ENCODE results near the gene MSI2.

The MSI2 gene

DNA sequence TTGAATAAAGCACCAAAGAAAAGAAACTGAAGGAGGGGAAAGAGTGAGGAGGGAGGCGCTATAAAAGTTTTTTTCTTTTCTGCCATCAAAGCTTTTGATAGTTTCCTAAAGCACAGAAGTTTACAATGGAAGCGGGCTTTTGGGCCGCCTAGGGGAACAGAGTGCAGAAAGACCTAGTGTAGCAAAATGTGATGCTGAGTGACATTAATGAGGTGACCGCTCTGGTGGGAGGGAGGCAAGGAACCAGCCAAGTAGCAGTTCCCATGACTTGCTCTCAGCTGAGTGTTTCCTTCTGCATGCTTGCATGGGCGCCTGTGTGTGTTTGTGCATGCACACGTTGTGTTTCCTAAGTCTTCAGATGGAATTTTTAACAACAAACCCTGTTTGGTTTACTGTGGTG, 15.5 kb downstream of the MSI2 start:
- no peak for DNase-seq

DNA sequence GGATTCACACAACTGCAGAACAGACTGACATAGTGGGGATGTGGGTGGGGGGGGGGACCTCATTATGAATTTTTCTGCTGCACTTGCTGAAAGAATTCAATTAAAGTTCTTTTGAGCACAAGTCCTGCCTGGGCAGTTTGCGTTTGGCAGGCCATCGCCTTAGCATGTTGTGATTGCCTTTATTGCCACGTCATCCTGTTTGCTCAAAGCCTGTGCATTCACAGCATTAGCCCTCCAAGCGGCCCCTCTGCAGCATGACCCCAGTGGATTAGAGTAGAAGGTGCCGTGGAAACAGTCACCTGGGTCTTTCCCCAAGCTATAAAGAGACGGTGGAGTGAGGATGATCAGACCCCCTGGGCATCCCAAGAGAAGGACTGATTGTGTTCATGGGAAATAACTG, 17.2 kb downstream of the MSI2 start:
- DNase-seq: no peak

DNA sequence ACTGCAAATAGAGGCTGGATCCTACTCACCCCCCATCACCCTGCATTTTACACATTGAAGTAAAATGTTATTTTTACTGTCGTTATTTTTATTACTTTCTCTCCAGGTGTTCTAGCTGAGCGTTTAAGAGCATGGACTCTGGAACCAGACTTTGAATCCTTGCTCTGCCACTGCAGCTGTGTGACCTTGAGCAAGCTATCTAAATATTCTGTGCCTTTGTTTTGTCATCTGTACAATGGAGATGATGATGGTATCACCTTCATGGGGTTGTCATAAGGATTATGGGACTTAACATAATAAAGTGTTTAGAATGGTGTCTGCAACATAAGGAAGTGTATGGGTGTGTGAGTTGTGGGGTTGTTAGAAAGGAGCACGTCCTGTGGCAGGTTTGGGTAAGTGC, 17.8 kb downstream of the MSI2 start:
- DNase-seq: no peak

DNA sequence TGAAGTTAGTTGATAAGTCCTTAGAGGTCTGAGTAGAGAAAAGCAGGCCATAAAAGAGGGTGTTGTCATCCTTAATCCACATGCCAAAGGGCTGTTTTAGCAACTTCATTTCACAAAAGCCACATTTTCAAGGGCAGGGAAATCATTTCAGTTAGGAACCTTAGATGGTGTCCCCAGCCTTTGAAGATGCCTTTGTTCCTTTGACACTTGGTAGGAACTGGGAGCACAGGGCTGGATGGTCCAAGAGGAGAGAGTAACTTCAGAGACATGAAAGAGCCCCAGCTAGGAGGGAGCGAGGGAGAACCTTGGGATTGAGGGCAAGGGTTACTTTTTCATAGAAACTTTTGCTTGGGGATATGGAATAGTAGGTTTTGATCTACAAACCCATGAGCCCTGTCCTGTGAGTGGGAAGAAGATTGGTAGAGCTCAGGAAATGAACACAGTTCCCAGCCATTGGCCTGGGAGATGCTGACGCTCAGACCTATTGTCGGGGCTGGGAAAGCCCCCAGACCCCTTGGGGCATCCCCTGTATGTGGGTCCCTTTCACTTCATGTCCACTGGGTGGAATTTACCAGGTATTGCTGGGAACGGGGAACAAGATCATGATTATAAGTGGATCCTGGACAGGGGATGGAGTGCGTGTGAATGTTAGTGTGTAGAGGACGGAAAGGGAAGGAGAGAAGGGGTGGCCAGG, 18.9 kb downstream of the MSI2 start:
- DNase-seq: no peak

DNA sequence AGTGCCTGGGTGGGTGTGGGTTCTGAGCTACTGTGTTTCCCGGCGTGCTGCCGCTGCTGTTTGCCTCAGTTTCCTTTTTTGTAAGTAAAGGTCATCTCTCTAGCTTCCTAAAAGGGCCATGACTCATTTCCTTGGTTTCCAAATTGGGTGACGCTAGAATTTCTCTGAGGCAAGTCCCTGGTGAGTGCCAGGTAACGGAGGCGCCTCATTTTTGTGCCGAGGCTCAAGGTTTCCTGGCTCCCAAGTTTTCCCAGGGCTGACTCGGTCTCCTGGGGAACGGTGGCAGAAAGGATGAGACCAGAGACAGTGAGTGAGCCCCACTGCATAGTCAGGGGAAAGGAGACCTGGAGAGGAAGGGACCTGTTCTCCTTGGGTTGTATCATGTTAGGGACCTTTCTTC, 20.3 kb downstream of the MSI2 start:
- DNase-seq: no peak

DNA sequence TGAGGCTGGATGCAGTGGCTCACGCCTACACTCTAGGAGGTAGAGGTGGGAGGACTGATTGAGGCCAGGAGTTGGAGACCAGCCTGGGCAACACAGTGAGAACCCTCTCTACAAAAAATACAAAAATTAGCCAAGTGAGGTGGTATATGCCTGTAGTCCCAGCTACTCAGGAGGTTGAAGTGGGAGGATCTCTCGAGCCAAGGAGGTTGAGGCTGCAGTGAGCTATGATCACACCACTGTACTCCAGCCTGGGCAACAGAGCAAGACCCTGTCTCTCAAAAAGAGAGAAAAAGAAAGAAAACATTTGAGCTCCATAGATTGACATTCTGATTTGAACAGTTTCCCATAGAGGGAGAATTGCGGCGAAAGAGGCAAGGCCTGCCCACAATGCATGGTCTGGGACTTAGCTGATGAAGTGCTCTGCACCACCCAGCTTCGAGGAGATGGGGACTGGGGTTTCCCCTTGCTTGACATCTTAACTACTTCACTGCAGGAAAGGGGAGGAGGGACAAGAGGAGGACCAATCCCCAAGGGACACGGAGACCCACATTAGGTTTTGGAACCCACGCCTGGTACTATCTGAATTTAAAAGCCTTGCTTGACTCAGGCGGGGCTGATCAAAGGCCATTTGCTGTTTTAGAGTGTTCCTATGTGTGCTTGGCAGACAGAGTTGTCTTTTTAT, 21.7 kb downstream of the MSI2 start:
- no peak for DNase-seq

DNA sequence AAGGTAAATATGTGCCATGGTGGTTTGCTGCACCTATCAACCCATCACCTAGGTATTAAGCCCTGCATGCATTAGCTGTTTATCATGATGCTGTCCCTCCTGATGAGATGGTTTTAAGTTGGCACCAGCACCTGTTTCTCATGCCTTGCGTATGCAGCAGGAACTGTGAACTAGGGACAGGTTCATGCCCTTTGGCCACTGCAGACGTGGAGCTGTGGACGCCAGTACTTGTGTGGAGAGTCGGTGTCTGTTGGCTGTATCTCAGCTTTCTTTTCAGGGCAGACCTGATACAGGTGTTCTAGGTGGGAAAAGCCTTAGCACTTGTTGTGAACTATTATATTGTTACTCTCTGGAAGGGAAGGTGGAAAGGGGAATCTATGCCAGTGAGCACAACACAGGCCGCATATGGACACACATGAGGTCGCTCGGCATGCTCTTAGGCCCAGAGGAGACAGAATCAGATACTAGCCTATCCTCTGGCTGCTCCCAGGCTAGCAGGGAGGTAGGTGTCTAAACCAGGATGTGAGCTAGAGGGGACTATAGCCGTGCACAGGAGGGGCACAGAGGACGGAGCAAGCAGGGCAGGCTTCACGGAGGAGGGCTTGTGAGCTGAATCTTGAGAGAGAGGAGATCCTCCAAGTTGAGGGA, 22.5 kb downstream of the MSI2 start:
- no peak for DNase-seq

DNA sequence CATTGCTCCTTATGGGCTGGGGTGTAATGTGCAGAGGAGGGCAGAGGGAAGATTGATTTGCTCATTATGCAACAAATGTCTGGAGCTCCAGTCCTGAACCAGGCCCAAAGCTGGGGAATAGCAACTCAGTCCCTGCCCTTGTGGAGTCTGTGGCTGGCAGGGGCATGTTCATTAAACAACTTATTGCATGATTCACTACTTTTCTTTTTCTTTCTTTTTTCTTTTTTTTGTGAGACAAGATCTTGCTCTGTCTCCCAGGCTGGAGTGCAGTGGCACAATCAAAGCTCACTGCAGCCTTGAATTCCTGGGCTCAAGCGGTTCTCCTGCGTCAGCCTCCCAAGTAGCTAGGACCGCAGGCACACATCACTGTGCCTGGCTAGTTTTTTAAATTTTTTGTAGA, 23.1 kb downstream of the MSI2 start:
- no peak for DNase-seq

DNA sequence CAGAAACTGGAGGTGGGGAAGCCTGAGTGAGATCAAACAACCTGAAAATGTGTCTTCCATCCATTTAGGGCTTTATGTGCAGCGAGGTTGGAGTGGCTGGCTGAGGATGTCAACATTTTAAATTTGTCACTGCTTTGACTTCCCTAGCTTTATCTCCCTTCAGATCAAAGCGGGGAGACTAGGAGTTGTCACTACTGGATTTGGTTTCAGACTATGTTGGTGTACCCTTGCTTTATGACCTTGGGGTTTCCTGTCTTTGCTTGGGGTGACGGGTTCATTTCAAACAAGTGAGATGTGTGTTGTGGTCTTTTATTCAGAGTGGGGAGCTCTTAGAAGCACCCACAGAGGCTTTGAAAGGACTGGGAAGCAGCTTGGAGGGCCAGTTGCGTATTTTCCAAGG, 25.6 kb downstream of the MSI2 start:
- DNase-seq: no peak

DNA sequence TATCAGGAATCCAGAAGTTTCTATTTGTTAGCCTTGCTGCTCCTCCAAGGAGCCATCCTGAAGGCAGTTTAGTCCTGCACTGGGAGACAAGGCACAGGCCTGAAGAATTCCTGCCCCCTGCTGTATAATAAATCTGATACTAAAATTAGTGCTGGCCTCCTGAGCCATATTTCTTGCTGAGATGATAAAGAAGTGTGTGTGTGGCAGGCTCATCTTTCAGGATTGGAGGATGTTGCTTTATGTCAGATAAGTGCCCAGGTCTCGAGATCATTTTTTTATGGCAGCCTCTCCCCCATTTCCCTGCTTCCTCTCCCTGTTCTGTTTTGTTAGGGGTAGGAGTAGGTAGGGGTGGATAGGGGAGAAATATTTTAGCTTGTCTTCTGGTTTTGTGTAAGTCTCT, 26.0 kb downstream of the MSI2 start:
- no peak for DNase-seq

DNA sequence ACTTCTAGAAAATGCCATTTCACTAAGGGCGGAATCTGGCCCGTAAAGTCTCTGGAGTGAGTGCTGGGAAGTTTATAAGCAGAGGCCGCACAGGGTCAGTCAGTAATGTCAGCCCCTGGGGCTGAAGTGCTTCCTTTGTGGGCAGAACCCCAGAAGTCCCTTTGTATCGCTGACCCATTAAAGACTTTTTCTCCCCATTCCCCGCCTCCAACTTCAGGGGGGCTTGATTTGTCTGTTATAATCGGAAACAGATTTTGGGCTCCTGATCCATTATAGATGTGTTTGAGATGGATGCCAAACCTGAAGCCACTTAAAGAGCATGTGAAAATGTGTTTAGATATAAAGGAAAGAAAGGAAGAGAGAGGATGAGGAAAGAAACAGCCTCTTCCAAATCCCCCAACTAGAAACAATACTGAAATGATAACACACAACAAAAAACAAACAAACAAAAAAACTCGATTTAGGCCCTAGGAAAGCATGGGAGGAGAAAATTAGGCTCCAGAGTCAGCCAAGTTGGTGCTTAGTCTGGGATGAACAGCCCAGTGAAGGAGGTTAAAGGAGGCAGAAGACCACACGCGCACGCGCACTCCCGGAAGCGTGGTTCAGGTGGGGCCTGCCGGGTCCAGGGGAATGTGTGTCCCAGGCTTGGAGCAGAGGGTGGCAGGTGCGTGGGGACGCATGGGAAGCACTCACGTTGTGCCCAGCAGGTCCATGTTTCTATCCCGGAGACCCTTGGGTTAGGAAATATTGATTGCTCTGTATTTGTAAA, 27.1 kb downstream of the MSI2 start:
- no peak for DNase-seq

DNA sequence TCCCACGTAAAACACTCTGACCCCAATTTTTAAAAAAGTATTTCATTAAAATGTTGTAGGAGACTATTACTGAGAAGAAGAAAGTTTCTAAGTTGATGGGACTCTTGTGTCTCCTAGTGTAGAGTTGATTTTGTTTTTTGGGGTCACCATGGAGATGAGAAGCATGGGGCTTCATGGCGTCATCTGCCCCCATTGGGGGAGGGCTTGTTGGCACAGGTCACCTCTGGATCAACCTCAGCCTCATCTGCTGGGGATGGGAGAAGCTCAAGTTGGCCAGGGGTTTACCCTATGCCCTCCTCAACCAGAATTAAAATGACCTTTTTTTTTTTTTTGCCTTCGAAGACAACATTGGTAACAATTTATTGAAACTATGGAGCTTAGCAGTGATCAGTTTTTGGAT, 28.3 kb downstream of the MSI2 start:
- no peak for DNase-seq

DNA sequence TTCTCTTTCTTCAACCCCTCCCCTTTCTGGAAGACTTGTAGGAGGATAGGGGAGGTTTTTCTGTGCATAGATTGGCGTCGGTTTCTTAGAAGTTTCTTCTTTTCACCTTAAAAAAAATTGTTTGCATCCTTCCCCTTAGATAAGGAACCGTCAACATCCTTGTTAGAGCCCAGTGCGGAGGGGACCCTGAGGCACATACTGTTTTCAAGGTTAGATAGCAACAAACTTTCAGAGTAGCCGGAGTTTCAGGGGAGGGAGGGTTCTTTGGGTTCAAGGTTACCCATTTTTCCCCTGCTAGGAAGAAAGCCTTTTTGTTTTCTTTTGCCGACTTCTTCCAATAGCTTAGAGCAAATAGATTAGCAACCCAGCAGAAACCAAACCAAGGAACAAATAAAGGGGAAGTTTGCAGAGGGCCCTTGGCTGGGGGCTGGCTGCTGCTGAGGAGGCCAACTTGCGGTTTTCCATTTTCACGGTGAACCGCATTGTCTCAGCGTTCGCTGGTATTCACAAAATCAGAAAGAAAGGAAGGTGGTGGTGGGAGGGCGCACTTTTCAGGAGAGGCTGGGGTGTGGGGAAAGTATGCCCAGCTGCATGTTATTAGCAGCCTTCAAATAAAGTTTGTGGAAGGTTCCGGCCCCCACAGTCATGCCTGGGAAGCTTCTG, 28.8 kb downstream of the MSI2 start:
- no peak for DNase-seq

DNA sequence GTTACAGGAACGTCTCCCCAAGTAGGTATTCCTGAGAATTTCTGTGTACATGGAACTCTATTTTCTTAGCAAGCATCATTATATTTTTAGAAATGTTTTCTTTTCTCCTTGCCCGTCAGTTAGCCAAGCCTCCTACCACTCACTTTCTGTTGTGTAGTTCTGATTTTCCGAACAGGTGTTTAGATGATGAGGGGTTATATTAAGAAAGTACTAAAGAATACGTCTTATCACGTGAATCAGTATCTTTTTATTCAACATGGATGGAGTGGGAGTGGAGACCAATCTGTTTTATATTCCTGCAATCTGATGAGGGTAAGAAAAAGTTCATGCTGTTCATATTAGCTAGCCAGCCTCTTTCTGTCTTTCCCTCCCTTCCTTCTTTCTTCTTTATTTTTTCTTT, 29.4 kb downstream of the MSI2 start:
- DNase-seq: no peak

DNA sequence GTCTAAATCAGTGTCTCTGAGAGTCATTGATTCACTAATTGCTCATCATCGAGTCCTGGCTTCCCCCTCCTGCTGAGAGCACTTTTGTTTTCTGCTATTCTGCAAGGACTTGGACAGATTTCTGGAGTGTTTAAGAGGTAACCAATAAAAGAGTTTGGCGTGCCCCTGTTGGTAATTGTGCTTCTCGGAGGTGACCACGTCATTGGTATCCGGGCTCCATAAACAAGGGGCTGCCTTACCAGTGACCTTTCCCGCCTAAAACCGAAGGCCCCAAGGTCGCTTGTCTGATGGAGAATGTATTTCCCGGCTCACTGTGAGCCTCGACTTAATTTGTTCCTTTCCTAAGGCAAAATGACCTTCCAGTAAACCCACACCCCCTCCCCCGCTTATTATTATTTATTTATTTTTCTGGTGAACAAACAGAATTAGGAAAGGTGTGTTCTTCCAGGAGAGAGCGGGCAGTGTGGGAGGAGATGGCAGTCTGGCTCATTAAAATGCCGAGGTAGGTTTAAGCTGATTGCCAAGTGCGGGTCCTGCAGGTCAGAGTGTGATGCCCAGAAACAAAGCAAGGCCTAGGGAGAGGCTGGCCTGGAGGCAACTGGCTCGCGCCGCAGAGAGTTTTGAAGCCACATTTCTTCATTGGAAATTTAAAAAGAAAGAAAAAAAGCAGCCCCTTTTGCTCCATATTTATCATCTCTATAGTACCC, 30.2 kb downstream of the MSI2 start:
- DNase-seq: no peak

DNA sequence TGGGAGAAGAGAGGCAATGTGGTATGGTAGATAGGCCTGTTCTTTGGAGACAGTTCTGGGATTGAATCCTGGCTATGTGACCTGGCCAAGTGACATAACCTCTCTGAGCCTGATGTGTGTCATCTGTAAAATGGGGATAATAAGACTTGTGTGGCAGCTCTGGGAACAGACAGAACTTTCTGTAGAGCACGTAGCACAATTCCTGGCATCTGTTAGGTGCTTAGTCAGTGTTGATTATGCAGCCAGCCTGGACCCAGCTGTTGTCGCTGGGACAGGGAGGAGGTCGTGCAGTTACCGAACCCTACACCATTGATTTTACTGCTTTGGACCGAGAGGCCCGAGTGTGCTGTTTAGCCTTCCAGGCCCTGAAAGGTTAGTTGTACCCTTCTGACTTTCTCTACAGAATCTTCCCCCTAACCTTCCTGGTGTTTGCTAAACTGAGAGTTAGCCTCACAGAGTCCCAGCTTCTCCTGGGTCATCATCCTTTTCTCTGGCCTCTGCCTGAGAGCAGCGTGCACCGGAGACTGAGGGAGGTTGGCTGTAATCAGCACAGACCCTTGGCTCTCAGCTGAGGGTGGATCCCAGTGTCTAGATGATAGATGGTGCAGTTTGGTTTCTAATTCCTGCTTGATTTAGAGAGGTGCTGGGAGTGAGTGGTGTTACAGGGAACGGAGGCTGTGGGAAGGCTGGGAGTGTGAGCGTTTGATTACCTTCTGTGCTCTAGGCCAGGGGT, 31.9 kb downstream of the MSI2 start:
- no peak for DNase-seq

DNA sequence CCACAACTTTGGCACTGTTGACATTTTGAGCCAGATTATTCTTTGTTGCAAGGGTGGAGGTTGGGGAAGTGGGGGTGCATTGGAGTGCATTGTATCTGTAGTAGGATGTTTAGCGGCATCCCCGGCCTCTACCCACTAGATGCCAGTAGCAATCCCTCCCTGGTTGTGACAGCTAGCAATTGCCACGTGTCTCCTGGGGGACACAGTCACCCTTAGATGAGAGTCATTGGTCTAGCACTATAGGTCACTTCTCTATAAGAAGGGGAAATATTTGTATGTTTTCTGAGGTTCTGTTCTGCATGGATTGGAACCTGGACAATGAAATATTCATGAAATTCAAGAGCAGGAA, 32.4 kb downstream of the MSI2 start:
- DNase-seq: no peak

DNA sequence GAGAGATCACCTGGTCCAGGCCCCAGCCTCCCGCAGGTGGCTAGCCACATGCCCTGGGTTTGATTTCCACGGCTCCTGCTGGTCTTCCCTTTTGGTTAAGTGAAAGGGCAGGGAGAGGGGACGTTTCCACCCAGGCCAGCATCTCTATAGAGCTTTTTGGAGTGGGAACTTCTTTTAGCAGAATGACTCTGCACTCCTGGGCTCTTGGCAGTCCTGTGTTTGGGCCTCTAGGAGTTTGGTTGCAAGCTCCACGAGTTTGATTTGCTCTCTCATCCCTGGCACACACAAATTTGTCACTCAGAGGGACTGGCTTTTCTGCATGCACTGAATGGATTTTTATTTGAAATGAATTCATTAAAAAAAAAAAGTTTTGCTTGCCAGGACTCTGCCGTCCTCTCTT, 32.8 kb downstream of the MSI2 start:
- DNase-seq: no peak

DNA sequence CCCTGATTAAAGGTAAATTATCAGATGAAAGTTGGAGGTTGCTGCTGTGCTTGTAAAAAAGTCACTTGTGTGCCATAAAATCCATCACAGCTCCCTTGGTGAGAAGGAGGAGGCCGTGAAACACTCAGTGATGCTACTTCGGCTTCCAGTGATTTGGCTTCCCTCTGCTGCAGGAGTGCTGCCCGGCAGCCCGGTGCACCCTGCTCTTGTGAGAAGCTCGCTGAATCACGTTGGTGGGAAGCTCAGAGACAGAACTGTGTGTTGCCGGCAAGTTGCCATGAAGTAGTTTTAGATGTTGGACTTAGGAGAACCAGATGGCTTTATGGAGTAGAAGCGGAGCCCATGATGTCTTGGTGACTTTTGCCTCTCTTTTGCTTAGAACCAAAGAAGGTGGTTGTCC, 33.3 kb downstream of the MSI2 start:
- DNase-seq: no peak

DNA sequence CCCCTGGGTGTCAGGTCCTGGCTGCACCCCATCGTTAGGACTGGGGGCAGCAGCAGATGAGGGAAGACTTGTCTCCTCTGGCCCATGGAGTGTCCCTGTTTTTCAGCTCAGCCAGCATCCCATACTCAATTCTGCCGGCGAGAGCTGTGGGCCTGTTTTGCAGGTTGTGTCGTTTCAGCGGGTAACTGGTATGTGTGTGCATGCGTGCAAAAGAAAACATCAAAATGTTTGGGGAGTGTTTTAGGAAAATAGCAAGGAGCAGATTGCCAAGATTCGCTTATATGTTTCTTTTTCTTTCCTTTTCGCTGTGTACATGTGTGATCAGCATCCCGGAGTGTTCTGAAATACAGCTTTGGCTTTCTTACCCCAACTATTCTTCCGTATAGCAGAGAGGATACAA, 34.7 kb downstream of the MSI2 start:
- DNase-seq: no peak

DNA sequence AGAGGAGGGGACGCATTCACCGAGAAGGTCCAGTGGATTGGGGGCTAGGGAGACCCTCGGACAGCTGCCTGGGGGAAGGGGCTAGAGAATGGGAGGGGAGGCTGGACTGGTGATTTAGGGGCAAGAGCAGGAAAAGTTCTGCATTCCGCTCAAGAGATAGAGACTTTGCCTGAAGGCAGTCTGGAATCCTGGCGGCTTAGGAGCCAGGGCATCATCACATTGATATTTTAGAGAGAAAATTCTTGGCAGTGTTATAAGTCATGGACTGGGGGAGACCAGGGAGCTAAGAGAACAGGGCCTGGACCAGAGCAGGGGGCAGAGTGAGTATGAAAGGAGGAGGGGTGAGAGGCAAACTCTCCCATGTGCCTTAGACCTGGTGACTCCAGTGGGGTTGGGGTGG, 35.8 kb downstream of the MSI2 start:
- no peak for DNase-seq

DNA sequence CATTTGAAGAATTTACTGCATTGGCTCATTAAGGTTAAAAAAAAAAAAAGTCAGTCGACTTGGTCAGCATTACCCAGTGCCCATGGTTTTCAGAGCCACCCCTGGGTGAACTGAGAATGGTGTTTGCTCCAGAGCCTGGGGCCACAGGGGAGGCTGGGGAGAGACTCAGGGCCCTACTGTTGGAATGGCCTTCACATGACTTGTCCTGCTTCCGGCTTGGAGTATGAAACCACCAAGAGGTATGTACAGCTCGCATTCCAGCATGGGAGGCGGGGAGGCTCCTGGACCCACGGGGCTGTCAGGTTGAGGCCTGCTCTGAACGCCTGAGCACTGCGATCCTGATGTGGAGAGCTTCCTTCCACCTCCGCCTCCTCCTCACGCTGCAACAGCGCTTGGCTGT, 36.8 kb downstream of the MSI2 start:
- DNase-seq: no peak

Data from activated CD4-positive, CD25-positive, alpha-beta regulatory T cell treated with anti-CD3 and anti-CD28 coated beads, Interleukin-2, amount 50 U/mL, for 72 hours (primary cell).